ENCODE measurements around the gene GARIN3.

GARIN3 gene

DNA sequence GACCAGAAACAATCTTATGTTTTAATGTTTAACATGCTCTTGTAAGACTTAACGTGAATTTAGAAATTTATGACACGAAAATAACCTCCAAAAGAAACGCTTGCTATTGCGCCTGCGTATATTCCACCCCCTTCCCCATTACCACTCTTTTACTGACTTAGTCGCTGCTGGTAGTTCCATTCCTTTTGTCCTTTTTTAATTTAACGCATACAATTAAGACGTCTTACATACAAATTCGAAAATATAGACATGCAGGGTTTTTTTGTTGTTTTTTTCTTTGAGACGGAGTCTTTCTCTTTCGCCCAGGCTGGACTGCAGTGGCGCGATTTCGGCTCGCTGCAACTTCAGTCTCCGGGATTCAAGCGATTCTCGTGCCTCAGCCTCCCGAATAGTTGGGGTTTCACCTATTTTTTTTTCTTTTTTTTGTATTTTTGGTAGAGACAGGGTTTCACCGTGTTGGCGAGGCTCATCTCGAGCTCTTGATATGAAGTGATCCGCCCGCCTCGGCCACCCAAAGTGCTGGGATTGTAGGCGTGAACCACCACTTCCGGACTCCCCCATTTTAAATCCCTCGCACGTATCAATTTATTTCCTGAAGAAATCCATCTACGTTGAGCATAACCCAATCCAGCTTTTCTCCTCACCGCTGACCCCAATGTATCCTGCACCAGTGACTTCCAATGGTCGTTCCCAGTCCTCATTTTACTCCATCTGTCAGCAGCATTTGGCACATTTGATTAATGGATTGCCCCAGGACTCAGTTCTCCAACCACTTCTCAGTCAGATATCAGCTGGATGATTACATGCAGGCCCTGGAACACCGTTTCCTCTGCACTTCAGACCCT is 22.7 kb downstream of the GARIN3 start:
- no peak for FAIRE-seq

DNA sequence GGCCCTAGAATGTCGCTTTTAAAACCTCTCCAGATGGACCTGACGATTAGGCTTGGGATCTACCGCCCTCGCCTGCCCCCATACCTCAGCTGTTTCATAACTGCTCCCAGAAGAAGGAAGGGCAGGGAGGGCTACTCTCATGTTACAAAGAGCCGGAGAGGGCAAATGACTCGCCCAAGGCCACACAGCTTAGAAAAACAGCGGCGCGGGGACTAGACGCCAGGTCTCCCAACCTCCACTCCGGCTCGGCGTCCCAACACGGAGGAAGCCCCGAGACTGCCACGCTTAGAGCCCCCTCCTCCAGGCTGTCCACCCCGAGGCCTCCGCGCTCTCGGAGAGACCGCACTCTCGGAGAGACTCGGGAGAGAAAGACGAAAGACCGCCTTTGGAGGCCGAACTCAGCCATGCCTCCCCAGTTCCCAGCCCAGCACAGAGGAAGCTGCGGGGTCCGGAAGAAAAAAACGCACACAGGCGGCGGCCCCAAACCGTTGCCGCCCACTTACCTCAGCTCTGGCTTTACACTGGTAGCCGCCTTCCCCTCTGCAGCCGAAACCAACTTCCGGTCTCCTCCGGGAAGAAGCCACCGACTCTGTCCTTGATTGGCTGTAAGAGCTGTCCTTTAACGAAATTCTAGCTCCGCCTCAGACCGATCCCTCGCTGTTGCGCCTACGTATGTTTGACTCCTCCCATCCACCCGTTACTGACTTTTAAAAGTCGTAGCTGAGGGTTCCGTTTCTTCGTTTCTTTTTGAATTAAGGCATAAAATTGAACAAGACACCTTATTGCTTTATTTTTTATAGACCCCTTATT is 23.5 kb downstream of the GARIN3 start, which contains the start of gene MED7:
Gene MED7 (minus strand): TSS at position 549 of the 810 bp plus-strand sequence. CDS start 3,434 bp downstream, outside the sequence.
- FAIRE-seq, result peak; percentile 99

DNA sequence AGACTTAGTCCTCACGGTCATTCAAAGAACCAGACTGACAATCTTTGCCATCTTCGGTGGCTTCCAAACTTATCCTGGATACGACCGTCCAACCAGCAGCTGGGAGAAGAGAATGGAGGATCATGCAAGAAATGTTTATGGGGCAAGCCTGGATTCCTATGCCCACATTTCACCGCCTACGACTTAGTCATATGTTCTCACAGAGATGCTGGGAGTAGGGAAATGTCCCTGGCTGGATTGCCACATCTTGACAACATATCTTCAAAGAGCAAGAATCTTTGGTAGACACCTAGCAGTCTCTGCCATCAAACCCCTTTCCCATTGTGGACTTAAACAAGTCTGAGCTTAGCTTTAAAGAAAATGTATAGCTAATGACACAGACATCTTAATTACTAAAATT is 28.4 kb downstream of the GARIN3 start:
- FAIRE-seq, result no peak

GRCh38 chr5:157132281-157132612 is 33.8 kb downstream of the GARIN3 start:
- FAIRE-seq, result no peak

GRCh38 chr5:157130925-157131324 is 35.1 kb downstream of the GARIN3 start:
- FAIRE-seq, result no peak

DNA sequence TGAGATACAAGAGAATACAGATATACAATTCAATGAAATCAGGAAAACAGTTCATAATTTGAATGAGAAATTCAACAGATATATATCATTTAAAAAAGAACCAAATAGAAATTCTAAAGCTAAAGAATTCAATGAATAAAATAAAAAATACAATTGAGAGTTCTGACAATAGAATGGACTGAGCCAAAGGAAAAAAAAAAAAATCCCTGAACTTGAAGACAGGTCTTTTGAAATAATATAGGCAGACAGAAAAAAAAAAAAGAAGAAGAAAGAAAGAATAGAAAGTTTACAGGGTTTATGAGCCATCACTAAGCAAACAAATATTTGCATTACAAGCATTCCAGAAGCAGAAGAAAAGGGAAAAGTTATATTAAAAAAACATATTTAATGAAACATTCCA is 44.4 kb downstream of the GARIN3 start:
- FAIRE-seq, result no peak

DNA sequence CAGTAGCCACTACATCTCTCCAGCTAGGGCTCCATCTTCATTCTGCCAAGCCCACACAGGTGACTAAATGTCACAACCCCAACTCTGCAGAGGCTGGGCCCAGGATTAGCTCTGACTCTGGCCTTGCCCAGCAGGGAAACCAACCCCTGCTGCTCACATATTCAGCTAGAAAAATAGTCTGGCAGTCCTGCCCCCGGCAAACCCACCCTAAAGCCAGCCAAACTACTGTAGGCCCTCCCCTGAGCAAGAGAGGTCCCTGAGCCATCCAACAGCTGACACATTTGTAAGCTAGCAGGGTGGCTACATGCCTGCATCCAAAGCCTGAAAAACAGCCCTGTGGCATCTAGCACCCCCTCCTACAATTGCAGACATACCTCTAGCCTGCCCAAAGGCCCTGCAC is 46.0 kb downstream of the GARIN3 start:
- no peak for FAIRE-seq

- FAIRE-seq, result no peak
These were observed 49.5 kb downstream of the GARIN3 start for GRCh38 chr5:157116483-157116954.

DNA sequence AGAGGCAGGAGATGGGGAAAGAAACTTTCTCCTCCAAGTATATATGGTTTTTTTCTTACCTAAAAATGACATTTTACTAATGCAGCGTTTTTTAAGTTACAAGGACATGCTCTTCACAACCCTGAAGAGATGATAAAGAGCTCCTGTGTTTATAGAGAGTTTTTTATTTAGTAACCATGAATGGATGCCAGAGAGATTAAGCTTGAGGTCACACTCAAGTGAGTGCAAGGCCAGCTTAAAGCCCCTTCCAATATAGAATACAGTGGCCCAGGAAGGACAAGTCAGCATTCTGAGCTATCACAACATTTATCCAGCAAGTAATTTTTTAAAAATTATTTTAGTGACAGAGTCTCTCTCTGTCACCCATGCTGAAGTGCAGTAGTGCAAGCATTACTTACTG is 50.6 kb downstream of the GARIN3 start:
- FAIRE-seq, result no peak

DNA sequence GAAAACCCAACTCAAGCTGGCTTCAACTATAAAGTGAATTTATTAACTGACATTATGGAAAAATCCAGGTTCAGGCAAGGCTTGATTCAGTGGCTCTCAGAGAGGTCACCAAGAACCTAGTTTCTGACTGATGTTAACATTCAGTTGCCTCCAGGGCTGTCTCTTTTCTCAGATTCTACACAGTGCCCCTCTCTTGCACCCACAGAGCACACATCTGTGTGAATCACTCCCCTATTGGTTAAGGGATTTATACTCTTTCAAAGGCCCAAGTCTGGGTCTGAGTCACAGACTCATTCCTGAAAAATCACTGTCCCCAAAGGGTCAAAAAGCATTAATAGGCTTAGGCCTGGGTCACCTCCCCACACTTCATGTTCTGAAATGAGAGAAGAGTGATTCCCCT is 51.1 kb downstream of the GARIN3 start:
- FAIRE-seq, result no peak

- FAIRE-seq, result no peak
These were observed 53.1 kb downstream of the GARIN3 start for GRCh38 chr5:157113002-157113401.

All from endometrium (tissue), 2 donors.